Fibroblast of skin of scalp (primary cell): ENCODE results near the gene ANO1.
"Not testable (repeated sequence)": the region's sequence is repeated elsewhere in the genome, so short reads cannot be mapped to it uniquely, and the experiment has no call there.

ENCODE experiments used
- DNase-seq: peaks from one replicate; pipeline ENCODE4 v3.0.0-alpha.2; 2013

ANO1 gene

GRCh38 chr11:70192666-70193410 lies 114.7 kb downstream of the ANO1 start:
- DNase-seq, result no peak

- no peak for DNase-seq
These were observed 115.5 kb downstream of the ANO1 start for GRCh38 chr11:70193411-70194292.

- DNase-seq, result no peak
These were observed 117.0 kb downstream of the ANO1 start for GRCh38 chr11:70194792-70195791.

- DNase-seq, result no peak
These were observed 122.2 kb downstream of the ANO1 start for GRCh38 chr11:70200212-70200844.

- DNase-seq, result not testable (repeated sequence)
These were observed 122.9 kb downstream of the ANO1 start for GRCh38 chr11:70201047-70201446.

GRCh38 chr11:70201882-70202861 lies 124.1 kb downstream of the ANO1 start:
- peak; percentile 28 for DNase-seq

- peak; percentile 92 for DNase-seq
These were observed 125.0 kb downstream of the ANO1 start, which contains the start of gene FADD for GRCh38 chr11:70202920-70203750. Gene FADD (plus strand): TSS chr11:70203296. CDS start chr11:70203460, 164 bp downstream.

GRCh38 chr11:70203751-70204465 lies 125.8 kb downstream of the ANO1 start:
- peak; percentile 84 for DNase-seq

GRCh38 chr11:70204466-70204799 lies 126.3 kb downstream of the ANO1 start:
- DNase-seq, result peak; percentile 23

GRCh38 chr11:70205049-70205725 lies 127.1 kb downstream of the ANO1 start:
- DNase-seq, result no peak

- DNase-seq, result no peak
These were observed 127.6 kb downstream of the ANO1 start for GRCh38 chr11:70205766-70206165.

- no peak for DNase-seq
These were observed 128.3 kb downstream of the ANO1 start for GRCh38 chr11:70206226-70206981.

- no peak for DNase-seq
These were observed 128.9 kb downstream of the ANO1 start for GRCh38 chr11:70206982-70207376.

- no peak for DNase-seq
These were observed 129.5 kb downstream of the ANO1 start for GRCh38 chr11:70207531-70208131.

- no peak for DNase-seq
These were observed 131.3 kb downstream of the ANO1 start for GRCh38 chr11:70209391-70209912.

GRCh38 chr11:70210051-70210501 lies 132.0 kb downstream of the ANO1 start:
- peak; percentile 70 for DNase-seq

- no peak for DNase-seq
These were observed 132.4 kb downstream of the ANO1 start for GRCh38 chr11:70210530-70210929.
